Measurements from ENCODE around the gene CD9.
A peak's percentile ranks its signal among the peaks of the same experiment; 100 is the strongest.

CD9 gene

GRCh38 chr12:6269986-6270385, 69.8 kb downstream of the CD9 start:
- Mint-ChIP-seq H3K9me3 (no peaks in the 10 kb centered on the region), H3K27ac (no peak overlapping the region)
- CTCF ChIA-PET, result interaction anchor here (1.0 to 1.7 kb wide), 2 partner anchors 9 to 15 kb away, joined by 3 to 4 read pairs; no protein-coding TSS in a partner anchor

GRCh38 chr12:6271281-6271680, 71.1 kb downstream of the CD9 start:
- CTCF ChIA-PET, result no interaction called here
- no peak overlapping the region for H3K27ac Mint-ChIP-seq
- H3K27me3 Mint-ChIP-seq, result peaks cover 43% of the 10 kb centered on the region
- H3K36me3 Mint-ChIP-seq, result no peaks in the 10 kb centered on the region
- DNase-seq, result no peak
- no peaks in the 10 kb centered on the region for H3K9me3 Mint-ChIP-seq
- H3K4me1 Mint-ChIP-seq, result no peaks in the 10 kb centered on the region
- H3K4me3 Mint-ChIP-seq, result no peak overlapping the region

More at GRCh38 chr12:6269986-6270385, 69.8 kb downstream of the CD9 start:
- Mint-ChIP-seq H3K36me3 (no peaks in the 10 kb centered on the region), H3K4me3 (no peak overlapping the region), H3K27me3 (peaks cover 30% of the 10 kb centered on the region), H3K4me1 (no peaks in the 10 kb centered on the region)
- no peak for DNase-seq

GRCh38 chr12:6272300-6273204, 72.4 kb downstream of the CD9 start:
- no peak overlapping the region for H3K4me3 Mint-ChIP-seq
- CTCF ChIA-PET, result interaction anchor here (0.6 to 1.1 kb wide), 3 partner anchors 12 to 151 kb away, joined by 3 to 4 read pairs (median 3); no protein-coding TSS in a partner anchor
- no peak overlapping the region for H3K27ac Mint-ChIP-seq
- H3K4me1 Mint-ChIP-seq, result no peaks in the 10 kb centered on the region
- H3K9me3 Mint-ChIP-seq, result no peaks in the 10 kb centered on the region
- no peak for DNase-seq
- H3K27me3 Mint-ChIP-seq, result peaks cover 54% of the 10 kb centered on the region
- no peaks in the 10 kb centered on the region for H3K36me3 Mint-ChIP-seq

- DNase-seq, result no peak
- peaks cover 58% of the 10 kb centered on the region for H3K27me3 Mint-ChIP-seq
- CTCF ChIA-PET, result interaction anchor here (0.7 kb wide), 1 partner anchor 79 kb away, joined by 3 read pairs; no protein-coding TSS in a partner anchor
- H3K4me3 Mint-ChIP-seq, result no peak overlapping the region
- H3K4me1 Mint-ChIP-seq, result peaks cover 5% of the 10 kb centered on the region
- H3K9me3 Mint-ChIP-seq, result no peaks in the 10 kb centered on the region
- no peaks in the 10 kb centered on the region for H3K36me3 Mint-ChIP-seq
- no peak overlapping the region for H3K27ac Mint-ChIP-seq
Observed at GRCh38 chr12:6273205-6273540, 73.0 kb downstream of the CD9 start.

GRCh38 chr12:6273541-6274230, 73.5 kb downstream of the CD9 start:
- H3K27ac Mint-ChIP-seq, result no peak overlapping the region
- no peaks in the 10 kb centered on the region for H3K36me3 Mint-ChIP-seq
- DNase-seq, result no peak
- CTCF ChIA-PET, result interaction anchor here (1.3 kb wide), 2 partner anchors 209 to 210 kb away, joined by 3 to 4 read pairs; no protein-coding TSS in a partner anchor
- peaks cover 6% of the 10 kb centered on the region for H3K4me1 Mint-ChIP-seq
- H3K27me3 Mint-ChIP-seq, result peaks cover 60% of the 10 kb centered on the region
- H3K9me3 Mint-ChIP-seq, result no peaks in the 10 kb centered on the region
- H3K4me3 Mint-ChIP-seq, result no peak overlapping the region

- Mint-ChIP-seq H3K36me3 (no peaks in the 10 kb centered on the region), H3K4me1 (peaks cover 6% of the 10 kb centered on the region), H3K27ac (no peak overlapping the region), H3K4me3 (no peak overlapping the region), H3K9me3 (no peaks in the 10 kb centered on the region), H3K27me3 (peaks cover 67% of the 10 kb centered on the region)
- CTCF ChIA-PET, result interaction anchor here (1.3 to 5.8 kb wide), 3 partner anchors 78 to 211 kb away, joined by 3 to 109 read pairs (median 4); no protein-coding TSS in a partner anchor
- DNase-seq, result no peak
Observed at GRCh38 chr12:6274231-6275221, 74.3 kb downstream of the CD9 start.

DNA sequence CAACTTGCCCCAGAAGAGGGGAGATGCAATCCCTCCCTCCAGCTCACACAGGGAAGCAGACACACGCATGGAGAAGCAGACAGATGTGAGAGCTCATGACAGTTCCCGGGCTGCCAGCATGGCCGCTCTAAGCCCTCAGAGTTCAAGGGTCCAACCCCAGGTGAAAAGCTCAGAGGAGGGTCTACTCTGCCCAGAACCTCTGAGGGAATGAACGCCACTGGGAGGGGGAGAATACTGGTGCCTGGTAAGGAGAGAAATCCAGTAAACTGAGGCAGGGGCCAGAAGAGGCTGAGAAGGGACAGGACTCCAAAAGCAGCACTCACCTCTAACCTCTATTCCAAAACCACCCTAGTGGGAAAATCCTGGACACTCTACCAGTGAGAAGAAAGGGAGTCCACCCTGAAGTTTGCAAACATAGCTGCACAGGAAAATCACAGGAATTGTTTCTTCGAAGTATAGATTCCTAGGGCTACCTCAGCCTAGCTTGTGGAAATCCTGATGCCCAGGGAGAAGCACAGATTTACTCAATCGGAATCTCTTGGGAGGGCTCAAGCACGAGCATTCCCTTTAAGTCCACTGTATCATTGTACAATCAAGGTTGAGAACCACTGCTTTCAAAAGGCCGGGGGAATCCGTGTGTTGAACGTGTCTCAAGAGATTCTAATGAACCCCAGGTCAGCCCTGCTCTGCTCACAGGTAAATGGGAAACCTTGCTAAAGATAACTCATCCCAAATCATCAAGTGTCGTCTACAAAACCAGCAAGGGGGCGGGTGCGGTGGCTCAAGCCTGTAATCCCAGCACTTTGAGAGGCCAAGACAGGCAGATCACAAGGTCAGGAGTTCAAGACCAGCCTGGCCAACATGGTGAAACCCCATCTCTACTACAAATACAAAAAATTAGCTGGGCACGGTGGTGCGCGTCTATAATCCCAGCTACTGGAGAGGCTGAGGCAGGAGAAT, 76.0 kb downstream of the CD9 start:
- no peak for DNase-seq
- Mint-ChIP-seq H3K36me3 (no peaks in the 10 kb centered on the region), H3K27me3 (peaks cover 84% of the 10 kb centered on the region), H3K4me3 (no peak overlapping the region), H3K4me1 (peaks cover 6% of the 10 kb centered on the region), H3K27ac (no peak overlapping the region), H3K9me3 (no peaks in the 10 kb centered on the region)
- CTCF ChIA-PET, result interaction anchor here (1.1 to 5.8 kb wide), 6 partner anchors 8 to 214 kb away, joined by 3 to 109 read pairs (median 4); no protein-coding TSS in a partner anchor

- H3K27ac Mint-ChIP-seq, result no peak overlapping the region
- H3K36me3 Mint-ChIP-seq, result no peaks in the 10 kb centered on the region
- DNase-seq, result no peak
- no peak overlapping the region for H3K4me3 Mint-ChIP-seq
- H3K9me3 Mint-ChIP-seq, result no peaks in the 10 kb centered on the region
- CTCF ChIA-PET, result interaction anchor here (1.1 to 5.8 kb wide), 5 partner anchors 7 to 215 kb away, joined by 3 to 109 read pairs (median 3); no protein-coding TSS in a partner anchor
- peaks cover 6% of the 10 kb centered on the region for H3K4me1 Mint-ChIP-seq
- peaks cover 92% of the 10 kb centered on the region for H3K27me3 Mint-ChIP-seq
Observed at GRCh38 chr12:6276956-6277620, 76.9 kb downstream of the CD9 start.

DNA sequence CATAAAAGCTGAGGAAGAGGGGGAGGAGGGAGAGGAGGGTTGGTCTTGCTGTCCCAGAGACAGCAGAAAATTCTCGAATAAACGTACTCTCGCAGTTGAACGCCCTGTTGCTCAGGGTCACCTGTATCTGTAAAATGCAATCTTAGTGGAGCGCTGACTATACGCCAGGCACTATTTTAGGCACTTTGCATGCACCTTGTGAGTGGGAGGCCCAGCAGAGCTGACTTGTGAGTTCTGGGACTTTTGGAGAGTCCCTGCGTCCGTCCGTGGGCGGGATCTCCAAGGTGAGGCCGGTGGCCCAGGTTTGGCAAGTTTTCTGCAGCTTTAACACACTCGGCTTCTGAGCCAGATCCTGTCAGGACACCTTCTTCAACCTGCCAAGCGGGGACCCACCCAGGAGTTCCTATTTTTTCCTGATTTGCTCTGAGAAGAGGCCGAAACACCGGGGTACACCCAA, 77.8 kb downstream of the CD9 start:
- peaks cover 85% of the 10 kb centered on the region for H3K27me3 Mint-ChIP-seq
- no peaks in the 10 kb centered on the region for H3K36me3 Mint-ChIP-seq
- H3K9me3 Mint-ChIP-seq, result no peaks in the 10 kb centered on the region
- CTCF ChIA-PET, result interaction anchor here (1.2 to 5.8 kb wide), 7 partner anchors 9 to 287 kb away, joined by 3 to 109 read pairs (median 4); no protein-coding TSS in a partner anchor
- peak overlapping the region; percentile 69 for H3K4me3 Mint-ChIP-seq
- H3K27ac Mint-ChIP-seq, result no peak overlapping the region
- no peak for DNase-seq
- H3K4me1 Mint-ChIP-seq, result peaks cover 6% of the 10 kb centered on the region

DNA sequence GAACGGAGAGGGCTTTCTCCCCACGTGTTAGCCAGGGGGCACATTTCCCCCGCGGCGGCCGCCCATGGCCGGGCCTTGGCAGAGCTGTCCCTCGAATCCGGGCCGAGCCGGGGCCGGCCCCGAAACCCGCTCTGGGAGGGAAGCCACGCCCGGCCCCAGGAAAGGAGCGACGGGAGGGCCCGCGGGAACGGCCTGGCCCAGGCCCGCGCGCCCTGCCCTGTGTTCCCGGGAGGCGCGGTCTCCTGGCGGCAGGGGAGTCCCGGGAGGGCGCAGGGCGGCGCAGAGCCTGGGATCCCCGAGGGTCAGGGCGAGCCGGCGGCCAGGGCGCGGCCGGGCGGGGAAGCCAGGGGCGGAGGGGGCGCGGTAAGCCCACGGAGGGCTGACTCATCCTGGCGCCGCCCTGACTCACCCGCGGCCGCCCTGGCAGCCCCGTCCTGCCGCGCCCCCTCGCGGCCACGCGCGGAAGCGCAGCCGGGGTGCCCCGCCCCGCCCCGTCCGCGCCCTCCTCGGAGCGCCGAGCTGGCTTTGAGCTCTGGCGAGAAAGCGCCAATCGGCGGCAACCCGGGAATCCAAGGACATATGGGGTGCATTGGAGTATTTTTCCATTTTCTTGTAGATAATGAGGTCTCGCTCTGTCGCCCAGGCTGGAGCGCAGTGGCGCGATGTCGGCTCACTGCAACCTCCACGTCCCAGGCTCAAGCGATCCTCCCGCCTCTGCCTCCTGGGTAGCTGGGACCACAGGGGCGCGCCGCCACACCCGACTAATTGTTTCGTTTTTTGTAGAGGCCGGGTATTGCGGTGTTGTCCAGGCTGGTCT, 78.4 kb downstream of the CD9 start:
- Mint-ChIP-seq H3K27ac (no peak overlapping the region), H3K4me3 (peak overlapping the region; percentile 69), H3K9me3 (no peaks in the 10 kb centered on the region), H3K4me1 (peaks cover 6% of the 10 kb centered on the region), H3K27me3 (peaks cover 79% of the 10 kb centered on the region), H3K36me3 (no peaks in the 10 kb centered on the region)
- peak; percentile 82 for DNase-seq
- CTCF ChIA-PET, result interaction anchor here (0.5 to 5.8 kb wide), 22 partner anchors 9 to 290 kb away, joined by 3 to 109 read pairs (median 4); no protein-coding TSS in a partner anchor

DNA sequence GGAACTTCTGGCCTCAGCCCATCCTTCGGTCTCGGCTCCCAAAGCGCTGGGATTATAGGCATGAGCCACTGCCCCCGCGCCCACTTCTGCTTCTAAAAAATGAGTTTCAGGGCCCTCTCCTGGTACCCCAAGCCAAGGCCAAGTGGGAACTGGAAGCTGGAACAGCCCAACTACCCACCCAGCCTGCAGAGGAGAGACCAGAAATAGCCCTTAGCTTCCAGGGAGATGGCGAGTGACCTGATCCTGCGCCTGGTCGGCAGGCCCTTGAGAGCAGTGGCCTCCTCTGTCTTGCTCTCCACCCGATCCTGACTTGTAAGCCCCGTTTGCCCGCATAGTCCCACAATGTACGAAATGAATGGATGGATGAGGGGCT, 79.0 kb downstream of the CD9 start:
- peaks cover 78% of the 10 kb centered on the region for H3K27me3 Mint-ChIP-seq
- H3K9me3 Mint-ChIP-seq, result no peaks in the 10 kb centered on the region
- H3K36me3 Mint-ChIP-seq, result no peaks in the 10 kb centered on the region
- H3K27ac Mint-ChIP-seq, result no peak overlapping the region
- peaks cover 6% of the 10 kb centered on the region for H3K4me1 Mint-ChIP-seq
- no peak for DNase-seq
- CTCF ChIA-PET, result interaction anchor here (0.5 to 5.8 kb wide), 21 partner anchors 9 to 291 kb away, joined by 3 to 109 read pairs (median 4); no protein-coding TSS in a partner anchor
- peak overlapping the region; percentile 52 for H3K4me3 Mint-ChIP-seq
